PFSK-1 (cell line): ENCODE measurements around the gene PAFAH1B2.

Source experiments
- FOXP2 ChIP-seq: optimal IDR thresholded peaks from 2 replicates; pipeline ENCODE3; 2011; ENCODE audit warnings: borderline replicate concordance, control low read depth, inconsistent platforms; ENCODE audit not compliant: insufficient read depth; ENCODE audit errors: extremely low read length, extremely low read depth
- POLR2AphosphoS5 ChIP-seq: IDR thresholded peaks from 2 replicates; pipeline ENCODE4 v1.6.1; 2012; ENCODE audit warnings: low read depth, mild to moderate bottlenecking, control low read depth, low read length, moderate library complexity
- REST ChIP-seq, 2 experiments: IDR thresholded peaks; 2 replicates each; pipeline versions ENCODE4 v1.6.1 to v1.8.0; 2011 to 2012; ENCODE audit warnings: low read depth in 2 of 2, low read length in 2 of 2, control low read depth in 1 of 2, inconsistent platforms in 1 of 2, mild to moderate bottlenecking in 1 of 2, moderate library complexity in 1 of 2; ENCODE audit not compliant: insufficient read depth in 1 of 2
- SIN3A ChIP-seq: IDR thresholded peaks from 2 replicates; pipeline ENCODE4 v1.6.1; 2012; ENCODE audit warnings: mild to moderate bottlenecking, low read length, moderate library complexity, borderline replicate concordance; ENCODE audit not compliant: insufficient read depth
- TAF1 ChIP-seq: IDR thresholded peaks from 2 replicates; pipeline ENCODE4 v1.6.1; 2012; ENCODE audit warnings: low read length, control low read depth, borderline replicate concordance; ENCODE audit not compliant: insufficient read depth

- TF ChIP-seq SIN3A = no peak
- no peak for TF ChIP-seq POLR2AphosphoS5
- no peak for TF ChIP-seq TAF1
- TF ChIP-seq REST (IDR thresholded peaks at IDR 0.05; ENCODE audit: insufficient read depth in 1 of 2, low read depth in 2 of 2, low read length in 2 of 2) = no peak
- TF ChIP-seq FOXP2 = no peak
Observed at GRCh38 chr11:117189191-117189940, 45.3 kb downstream of the PAFAH1B2 start.
